Measurements from ENCODE around the gene PDXK. TPM values are rescaled to one million over a fixed set of nuclear protein-coding genes. Genes with fewer than 3 reads are reported as not detected.

The PDXK gene
- total and polyA plus RNA-seq, 9 of the 15 experiments (the other 6 are each of a cell fraction or from before 2014, with no cell fraction given) = 5.6 to 162 (median 76.5) TPM

- TF ChIP-seq ZBTB8A (IDR thresholded peaks at IDR 0.05; ENCODE audit: partially characterized antibody) = no peak
- no peak for TF ChIP-seq KLF6 (CRISPR knock-in tag; IDR thresholded peaks at IDR 0.05; ENCODE audit: borderline replicate concordance)
- no peak for TF ChIP-seq DNMT1 (IDR thresholded peaks at IDR 0.05)
- no peak for TF ChIP-seq HCFC1 (IDR thresholded peaks at IDR 0.05; ENCODE audit: low read depth, low read length)
- TF ChIP-seq PHF21A (IDR thresholded peaks at IDR 0.05; ENCODE audit: borderline replicate concordance, low read depth) = peak; percentile 78; the same call in 1 of the 2 replicates
- no peak for TF ChIP-seq CLOCK (CRISPR knock-in tag; IDR thresholded peaks at IDR 0.05; ENCODE audit: borderline replicate concordance)
- TF ChIP-seq ESRRB (CRISPR knock-in tag; IDR thresholded peaks at IDR 0.05; ENCODE audit: borderline replicate concordance) = no peak
- no peak for TF ChIP-seq ERF (CRISPR knock-in tag; IDR thresholded peaks at IDR 0.05)
- TF ChIP-seq FOXA3 (CRISPR knock-in tag; conservative IDR thresholded peaks at IDR 0.05 in 1 of 2, IDR thresholded peaks at IDR 0.05 in 1 of 2) = no peak
- TF ChIP-seq ZNF212 (CRISPR knock-in tag; IDR thresholded peaks at IDR 0.05) = 0 out of 2 replicates have a peak, but pooled peaks have one; percentile 43
- TF ChIP-seq RBFOX2 (IDR thresholded peaks at IDR 0.05; ENCODE audit: low read depth, low read length) = peak; percentile 85
- no peak for TF ChIP-seq KLF16 (IDR thresholded peaks at IDR 0.05)
- TF ChIP-seq AFF4 (CRISPR knock-in tag; IDR thresholded peaks at IDR 0.05) = no peak
- TF ChIP-seq TAF9B (IDR thresholded peaks at IDR 0.05; ENCODE audit: partially characterized antibody) = no peak
- TF ChIP-seq MNT (conservative IDR thresholded peaks at IDR 0.05) = peak in 1 of 2 experiments; percentile 56; a peak in 3 of 4 replicates
- no peak for TF ChIP-seq ZNF766 (CRISPR knock-in tag; conservative IDR thresholded peaks at IDR 0.05)
- no peak for TF ChIP-seq MECOM (CRISPR knock-in tag; IDR thresholded peaks at IDR 0.05)
These were observed at the start of gene PDXK (continued) for GRCh38 chr21:43718872-43719747.

Data from K562 (cell line).